GM18873 (cell line): Measurements from ENCODE around the gene TSHZ3.

Experiments
- ATAC-seq: cut with Tn5 transposase; IDR thresholded peaks from one replicate; pipeline ENCODE4 v1.9.1; 2021; ENCODE audit warnings: mild to moderate bottlenecking, moderate library complexity, moderate number of reproducible peaks; ENCODE audit not compliant: unreplicated experiment, low FRiP score

TSHZ3 gene

GRCh38 chr19:31290931-31291590, 58.2 kb downstream of the TSHZ3 start:
- ATAC-seq: no peak

DNA sequence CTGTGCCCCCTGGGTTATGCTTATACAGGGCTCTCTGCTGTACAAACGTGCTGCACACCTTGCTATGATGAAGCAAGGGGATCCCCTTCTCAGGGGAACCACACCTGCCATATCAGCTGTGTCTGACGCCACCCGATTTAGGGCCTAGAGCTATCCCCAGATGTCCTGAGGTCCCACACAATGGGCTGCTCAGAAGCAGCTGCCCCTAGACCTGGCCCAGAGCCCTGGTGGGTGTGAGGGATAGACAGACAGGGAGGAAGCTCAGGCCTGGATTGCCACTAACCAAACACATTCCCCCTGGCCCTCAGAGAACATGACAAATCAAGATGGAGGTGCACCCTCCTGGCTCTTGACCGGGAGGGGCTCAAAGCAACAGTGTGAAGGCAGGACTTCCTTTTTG, 59.3 kb downstream of the TSHZ3 start:
- ATAC-seq: no peak

GRCh38 chr19:31289381-31289880, 59.8 kb downstream of the TSHZ3 start:
- ATAC-seq: no peak

- ATAC-seq: no peak
Measured at GRCh38 chr19:31286491-31286890, 62.7 kb downstream of the TSHZ3 start.

DNA sequence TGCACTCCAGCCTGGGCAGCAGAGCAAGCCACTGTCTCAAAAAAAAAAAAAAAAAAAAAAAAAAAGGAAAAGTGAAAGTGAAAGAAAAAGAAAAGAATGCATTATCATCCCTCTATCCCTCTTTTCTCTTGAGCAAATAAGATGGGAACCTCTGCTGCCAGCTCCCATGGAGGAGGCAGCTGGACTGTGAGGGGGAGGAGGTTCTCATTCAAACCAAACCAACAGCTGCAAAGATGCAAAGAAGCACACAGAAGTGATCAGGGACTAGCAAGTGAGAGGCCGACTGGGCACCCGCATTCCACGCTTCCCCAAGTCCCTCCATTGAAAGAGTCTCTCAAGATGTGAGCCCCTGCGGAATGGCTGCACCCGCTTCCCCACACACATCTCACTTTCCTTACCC, 63.5 kb downstream of the TSHZ3 start:
- ATAC-seq: no peak

GRCh38 chr19:31284621-31285020, 64.6 kb downstream of the TSHZ3 start:
- ATAC-seq: no peak

DNA sequence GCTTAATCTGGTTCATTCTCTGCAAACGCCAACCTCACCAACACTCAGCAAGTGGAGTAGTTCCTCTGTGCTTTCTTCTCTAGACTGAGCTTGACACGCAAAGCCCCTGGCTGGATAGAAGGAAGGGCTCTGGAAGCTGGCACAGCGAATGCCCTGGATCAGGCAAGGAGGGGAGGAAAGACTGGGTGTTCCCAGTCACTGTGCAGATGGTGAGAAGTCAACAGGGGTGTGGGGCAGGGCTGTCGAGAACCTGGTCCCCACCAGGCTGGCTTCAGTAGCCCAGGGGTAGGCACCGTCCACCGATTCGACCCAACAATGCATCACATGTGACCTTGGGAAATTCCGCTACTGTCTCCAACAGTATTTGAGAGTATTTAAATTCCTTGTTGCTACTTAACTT, 65.5 kb downstream of the TSHZ3 start:
- no peak for ATAC-seq

DNA sequence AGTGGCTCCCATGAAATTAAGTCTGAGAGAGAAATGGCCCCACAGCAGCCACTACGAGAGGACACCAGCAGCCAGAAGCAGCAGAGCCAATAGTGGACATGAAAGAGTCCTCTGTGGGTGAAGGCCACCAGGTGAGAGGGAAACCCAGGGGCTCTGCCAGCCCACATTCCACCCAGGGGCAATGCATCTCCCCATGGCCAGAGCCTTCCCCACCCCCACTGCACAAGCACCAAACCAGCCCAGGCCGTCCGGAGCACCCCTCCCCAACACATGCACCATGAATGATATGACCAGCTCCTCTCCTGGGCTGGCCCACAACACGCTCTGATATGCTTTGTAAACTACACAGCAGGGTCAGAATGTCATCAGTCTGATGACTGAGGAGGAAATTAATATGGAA, 66.9 kb downstream of the TSHZ3 start:
- no peak for ATAC-seq

GRCh38 chr19:31280287-31281006, 68.8 kb downstream of the TSHZ3 start:
- no peak for ATAC-seq

GRCh38 chr19:31279436-31279765, 69.8 kb downstream of the TSHZ3 start:
- no peak for ATAC-seq

DNA sequence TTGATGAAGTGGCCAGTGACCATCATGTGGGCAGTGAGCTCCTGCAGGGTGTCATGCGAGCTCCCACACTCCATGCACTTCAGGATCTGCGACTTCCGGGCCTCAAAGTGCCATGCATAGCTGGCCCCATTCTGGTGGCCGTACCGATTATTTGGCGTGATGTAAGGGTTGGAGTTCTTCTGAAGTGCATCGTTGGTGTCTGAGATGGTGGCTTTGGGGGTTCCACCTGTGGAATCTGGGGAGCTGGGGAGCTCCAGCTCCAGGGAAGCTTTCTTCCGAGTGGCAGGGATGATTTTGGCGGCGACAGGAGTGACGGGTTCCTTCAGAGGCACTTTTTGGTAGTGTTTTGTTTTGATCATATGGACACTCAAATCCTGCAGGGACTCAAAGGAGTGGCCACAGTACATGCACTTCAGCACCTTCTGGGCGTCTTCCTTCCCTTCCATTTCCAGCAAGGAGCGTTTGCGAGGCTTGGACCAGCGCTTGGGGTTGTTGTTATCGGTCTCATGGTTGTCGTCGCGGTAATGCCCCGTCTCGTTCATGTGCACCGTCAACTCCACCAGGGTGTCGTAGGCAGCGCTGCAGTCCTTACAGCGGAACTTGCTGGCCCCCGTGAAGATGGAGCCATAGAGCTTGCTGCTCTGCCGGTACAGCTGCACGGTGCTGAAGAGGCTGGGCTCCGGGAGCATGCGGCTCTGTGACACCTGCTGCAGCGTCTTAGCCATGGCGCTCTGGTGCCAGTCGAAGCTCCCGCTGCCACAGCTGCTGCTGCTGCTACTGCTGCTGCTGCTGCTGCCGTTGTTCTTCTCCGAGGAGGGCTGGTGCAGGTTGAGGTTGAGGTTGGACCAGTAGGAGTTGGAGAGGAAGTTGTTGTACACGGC, 70.4 kb downstream of the TSHZ3 start:
- ATAC-seq: no peak

- ATAC-seq: no peak
Measured at GRCh38 chr19:31277516-31277915, 71.7 kb downstream of the TSHZ3 start.

DNA sequence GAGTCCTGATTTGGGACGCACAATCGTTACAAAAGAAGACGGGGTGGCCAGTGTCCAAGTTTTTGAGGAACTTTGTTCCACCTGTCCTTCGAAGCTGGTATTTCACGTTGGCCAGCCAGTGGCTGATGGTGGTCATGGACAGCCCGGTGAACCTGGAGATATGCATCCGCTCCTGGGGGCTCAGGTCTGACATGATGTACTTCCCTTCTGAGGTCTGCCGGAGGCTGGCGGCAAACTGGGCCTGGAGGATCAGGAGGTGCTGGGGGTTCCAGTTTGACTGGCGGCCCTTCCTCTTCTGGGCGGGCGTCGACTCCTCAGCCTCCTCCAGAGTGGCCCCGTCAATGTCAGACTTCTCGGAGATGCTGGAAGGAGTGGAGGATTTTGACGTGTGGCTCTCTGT, 72.4 kb downstream of the TSHZ3 start:
- no peak for ATAC-seq

DNA sequence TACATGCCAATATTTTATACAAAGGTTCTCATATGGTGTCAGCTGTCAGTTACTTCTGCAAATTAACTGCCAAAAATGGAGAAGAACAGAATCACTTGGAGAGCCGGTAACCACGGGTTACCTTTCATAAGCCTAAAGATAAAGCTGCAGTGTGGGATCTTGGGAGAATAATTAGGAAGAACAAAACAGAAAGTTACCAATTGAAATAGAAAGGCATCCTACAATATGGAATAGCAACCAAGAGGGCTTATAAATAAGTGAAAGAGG, 74.2 kb downstream of the TSHZ3 start:
- ATAC-seq: no peak

GRCh38 chr19:31274251-31275067, 74.8 kb downstream of the TSHZ3 start:
- no peak for ATAC-seq

- no peak for ATAC-seq
Measured at GRCh38 chr19:31272583-31273106, 76.6 kb downstream of the TSHZ3 start.

GRCh38 chr19:31271306-31271911, 77.8 kb downstream of the TSHZ3 start:
- ATAC-seq: no peak

- ATAC-seq: no peak
Measured at GRCh38 chr19:31270897-31271296, 78.3 kb downstream of the TSHZ3 start.

GRCh38 chr19:31269425-31270127, 79.7 kb downstream of the TSHZ3 start:
- no peak for ATAC-seq
